Prostate gland (tissue), 2 donors: Measurements from ENCODE around the gene BCL6. TPM values are rescaled to one million over a fixed set of nuclear protein-coding genes. Genes with fewer than 3 reads are reported as not detected.
A peak's percentile ranks its signal among the peaks of the same experiment; 100 is the strongest.

Experiments
- DNase-seq: peaks from one replicate; pipeline ENCODE4 v3.0.0-alpha.2; 2019; ENCODE audit warnings: low spot score
- H3K27ac ChIP-seq, 2 donors: fragments of 200-600 bp; sonication (generic); 2 replicates each; pipeline ENCODE4 v1.5.1; 2017 to 2019
- H3K27me3 ChIP-seq: fragments of 200-600 bp; sonication (generic); replicated peaks from 2 replicates; pipeline ENCODE4 v1.5.1; 2019; ENCODE audit not compliant: insufficient read depth
- H3K36me3 ChIP-seq, 2 donors: fragments of 200-600 bp; sonication (generic); 1 replicate in 1 of 2; 2 replicates in 1 of 2; pipeline versions ENCODE4 v1.5.1 to v1.8.1; 2017 to 2019
- H3K4me1 ChIP-seq: fragments of 200-600 bp; sonication (generic); replicated peaks from 2 replicates; pipeline ENCODE4 v1.5.1; 2019
- H3K4me3 ChIP-seq, 2 donors: fragments of 200-600 bp; sonication (generic); 2 replicates each; pipeline ENCODE4 v1.5.1; 2017 to 2019
- H3K9me3 ChIP-seq: fragments of 200-600 bp; sonication (generic); 2 replicates; pipeline ENCODE4 v1.5.1; 2017
- CTCF ChIP-seq, 4 experiments: fragments of 200-600 bp in 2 of 4; fragments of 450-650 bp in 2 of 4; sonication (generic) in 2 of 4; IDR thresholded peaks; 1 replicate in 3 of 4; 2 replicates in 1 of 4; pipeline ENCODE4 v1.5.1; 2016 to 2019; ENCODE audit warnings: antibody characterized with exemption in 4 of 4, mild to moderate bottlenecking in 2 of 4, moderate library complexity in 2 of 4
- POLR2A ChIP-seq: fragments of 450-650 bp; IDR thresholded peaks from one replicate; pipeline ENCODE4 v1.6.1; 2016; ENCODE audit warnings: antibody characterized with exemption, mild to moderate bottlenecking
- POLR2AphosphoS5 ChIP-seq: sonication (generic); formaldehyde crosslinking; IDR thresholded peaks from one replicate; pipeline ENCODE4 v1.6.1; 2017; ENCODE audit warnings: antibody characterized with exemption
- WGBS: methylation state at CpG from one replicate; pipeline ENCODE4 v1.1.5; 2018; 5-methylcytosine and 5-hydroxymethylcytosine counted together
- intact Hi-C: fragments of 100-400 bp; cut with DNase I; formaldehyde crosslinking; loops from one replicate; pipeline ENCODE4 v1.14.2; 2022
- total RNA-seq, 2 donors: library from RNA; depleted of rRNA; stranded (reverse); fragments of >200 nt; gene quantifications; one replicate each; pipeline ENCODE4 v1.1.0, GENCODE V29; 2016

Gene BCL6
- total RNA-seq, 2 donors from 2014 or later, result 50.1 to 105 TPM

- intact Hi-C loops, result loop anchor here (10.0 kb wide), 3 partner anchors 837 to 1017 kb away; no protein-coding TSS in a partner anchor
- Histone ChIP-seq H3K9me3 (no peaks in the 10 kb centered on the region), H3K4me3 (no peak overlapping the region), H3K4me1 (peaks cover 8% of the 10 kb centered on the region), H3K27me3 (no peaks in the 10 kb centered on the region), H3K36me3 (no peaks in the 10 kb centered on the region), H3K27ac (peak overlapping the region; percentile 96 to 97)
- no peak for TF ChIP-seq POLR2A
- TF ChIP-seq CTCF (IDR thresholded peaks at IDR 0.05), result no peak
- TF ChIP-seq POLR2AphosphoS5, result no peak
- DNase-seq, result no peak
- WGBS, result 50% methylated on average over 5 of the region's 5 CpGs
Measured at GRCh38 chr3:187747506-187747905, 2.2 kb upstream of the BCL6 start.

- intact Hi-C loops, result loop anchor here (10.0 kb wide), 3 partner anchors 838 to 1018 kb away; no protein-coding TSS in a partner anchor
- H3K36me3 ChIP-seq, result no peaks in the 10 kb centered on the region
- DNase-seq, result no peak
- peak overlapping the region in 1 of 2 donors; percentile 83 for H3K4me3 ChIP-seq
- WGBS, result 14% methylated on average over 10 of the region's 10 CpGs
- no peaks in the 10 kb centered on the region for H3K9me3 ChIP-seq
- H3K27me3 ChIP-seq, result no peaks in the 10 kb centered on the region
- no peak for TF ChIP-seq POLR2A
- TF ChIP-seq CTCF (IDR thresholded peaks at IDR 0.05), result no peak
- TF ChIP-seq POLR2AphosphoS5, result no peak
- H3K27ac ChIP-seq, result peak overlapping the region; percentile 96 to 97
- H3K4me1 ChIP-seq, result peaks cover 8% of the 10 kb centered on the region
Measured at GRCh38 chr3:187746442-187747281, 1.4 kb upstream of the BCL6 start.

- no peak for TF ChIP-seq POLR2AphosphoS5
- TF ChIP-seq POLR2A, result no peak
- no peak for TF ChIP-seq CTCF (IDR thresholded peaks at IDR 0.05)
- no peaks in the 10 kb centered on the region for H3K9me3 ChIP-seq
- H3K36me3 ChIP-seq, result no peaks in the 10 kb centered on the region
- peak overlapping the region; percentile 68 to 83 for H3K4me3 ChIP-seq
- WGBS, result 10% methylated on average over 6 of the region's 6 CpGs
- H3K4me1 ChIP-seq, result peaks cover 8% of the 10 kb centered on the region
- DNase-seq, result no peak
- H3K27me3 ChIP-seq, result no peaks in the 10 kb centered on the region
- intact Hi-C loops, result loop anchor here (10.0 kb wide), 3 partner anchors 839 to 1019 kb away; no protein-coding TSS in a partner anchor
- peak overlapping the region; percentile 96 to 97 for H3K27ac ChIP-seq
Measured at GRCh38 chr3:187746059-187746441, 782 bp upstream of the BCL6 start.

GRCh38 chr3:187744169-187745151 is 808 bp downstream of the BCL6 start:
- 0% methylated on average over 55 of the region's 55 CpGs for WGBS
- intact Hi-C loops, result loop anchor here (2.0 to 10.0 kb wide), 8 partner anchors 173 to 1020 kb away; partner anchors contain the start of gene LPP
- peaks cover 11% of the 10 kb centered on the region for H3K4me1 ChIP-seq
- H3K36me3 ChIP-seq, result no peaks in the 10 kb centered on the region
- peak overlapping the region; percentile 68 to 83 for H3K4me3 ChIP-seq
- H3K27ac ChIP-seq, result peak overlapping the region; percentile 96 to 97
- DNase-seq, result peak; percentile 60
- TF ChIP-seq POLR2AphosphoS5 (peak; percentile 25), CTCF (IDR thresholded peaks at IDR 0.05) (no peak), POLR2A (peak; percentile 32)
- H3K27me3 ChIP-seq, result no peaks in the 10 kb centered on the region
- no peaks in the 10 kb centered on the region for H3K9me3 ChIP-seq
